OCI-LY1 (cell line): ENCODE results near the gene SLC4A2.

Experiments
- H2AFZ ChIP-seq: fragments of 200-600 bp; sonication (generic), shearing (Covaris generic); 2 replicates; pipeline ENCODE4 v1.6.0; 2014; ENCODE audit warnings: antibody characterized with exemption, mild to moderate bottlenecking, low read length
- H3F3A ChIP-seq: fragments of 200-600 bp; sonication (generic), shearing (Covaris generic); 2 replicates; pipeline ENCODE4 v1.6.0; 2014; ENCODE audit warnings: mild to moderate bottlenecking, antibody characterized with exemption, low read length, moderate library complexity; ENCODE audit not compliant: insufficient read depth
- H3K27ac ChIP-seq: fragments of 200-600 bp; sonication (generic); 2 replicates; pipeline ENCODE4 v1.5.1; 2014; ENCODE audit warnings: low read length, mixed run types, mild to moderate bottlenecking, low read depth; ENCODE audit not compliant: poor library complexity, severe bottlenecking
- H3K27me3 ChIP-seq: fragments of 200-600 bp; sonication (generic); 2 replicates; pipeline ENCODE4 v1.6.0; 2014; ENCODE audit warnings: antibody characterized with exemption, mild to moderate bottlenecking, low read length, moderate library complexity; ENCODE audit not compliant: insufficient read depth
- H3K36me3 ChIP-seq: fragments of 200-600 bp; sonication (generic); 2 replicates; pipeline ENCODE4 v1.6.1; 2014; ENCODE audit warnings: mild to moderate bottlenecking, antibody characterized with exemption, low read length, moderate library complexity, mixed read lengths; ENCODE audit not compliant: insufficient read depth
- H3K4me1 ChIP-seq: fragments of 200-600 bp; sonication (generic); 2 replicates; pipeline ENCODE4 v1.5.1; 2014; ENCODE audit warnings: mild to moderate bottlenecking, low read length, moderate library complexity; ENCODE audit not compliant: insufficient read depth, severe bottlenecking
- H3K4me2 ChIP-seq: fragments of 200-600 bp; sonication (generic), shearing (Covaris generic); 2 replicates; pipeline ENCODE4 v1.6.1; 2014; ENCODE audit warnings: low read length
- H3K4me3 ChIP-seq: fragments of 200-600 bp; sonication (generic); 2 replicates; pipeline ENCODE4 v1.5.1; 2014; ENCODE audit warnings: low read length, low read depth, mild to moderate bottlenecking, mixed read lengths; ENCODE audit not compliant: poor library complexity, severe bottlenecking
- H3K79me2 ChIP-seq: fragments of 200-600 bp; shearing (Covaris generic); 2 replicates; pipeline ENCODE4 v1.6.1; 2016; ENCODE audit warnings: mixed run types, low read length, mixed read lengths; ENCODE audit not compliant: insufficient read depth
- H3K9ac ChIP-seq: fragments of 200-600 bp; sonication (generic), shearing (Covaris generic); 2 replicates; pipeline ENCODE4 v1.6.1; 2014; ENCODE audit warnings: mild to moderate bottlenecking, low read length, mixed read lengths
- H3K9me2 ChIP-seq: fragments of 200-600 bp; sonication (generic), shearing (Covaris generic); 2 replicates; pipeline ENCODE4 v1.6.1; 2014; ENCODE audit warnings: low read depth, mild to moderate bottlenecking, low read length, mixed read lengths
- H3K9me3 ChIP-seq: fragments of 200-600 bp; shearing (Covaris generic); 2 replicates; pipeline ENCODE4 v1.6.1; 2014; ENCODE audit warnings: low read length, mixed read lengths
- H4K20me1 ChIP-seq: fragments of 200-600 bp; sonication (generic), shearing (Covaris generic); 2 replicates; pipeline ENCODE4 v1.6.0; 2016; ENCODE audit warnings: mild to moderate bottlenecking, low read length; ENCODE audit not compliant: insufficient read depth
- EZH2 ChIP-seq: fragments of 200-600 bp; sonication (generic), shearing (Covaris generic); IDR thresholded peaks from 2 replicates; pipeline ENCODE4 v1.8.0; 2017; ENCODE audit warnings: borderline replicate concordance, mixed run types, mild to moderate bottlenecking, antibody characterized with exemption, low read length, moderate library complexity, mixed read lengths
- TF ChIP-seq, protein P1 (sequence below): fragments of 200-600 bp; sonication (generic), shearing (Covaris generic); IDR thresholded peaks from 2 replicates; pipeline ENCODE4 v1.5.1; 2017; ENCODE audit warnings: mild to moderate bottlenecking, antibody characterized with exemption, low read length, moderate library complexity, mixed read lengths

The SLC4A2 gene

GRCh38 chr7:151119902-151120301 is 60.5 kb downstream of the SLC4A2 start:
- H3K9me2 ChIP-seq: no peaks in the 10 kb centered on the region
- H3K36me3 ChIP-seq: no peaks in the 10 kb centered on the region
- H3K9ac ChIP-seq: no peak overlapping the region
- no peak overlapping the region for H3K27ac ChIP-seq
- no peak overlapping the region for H2AFZ ChIP-seq
- no peak overlapping the region for H3K4me3 ChIP-seq
- H3K79me2 ChIP-seq: no peaks in the 10 kb centered on the region
- TF ChIP-seq, protein P1, sequence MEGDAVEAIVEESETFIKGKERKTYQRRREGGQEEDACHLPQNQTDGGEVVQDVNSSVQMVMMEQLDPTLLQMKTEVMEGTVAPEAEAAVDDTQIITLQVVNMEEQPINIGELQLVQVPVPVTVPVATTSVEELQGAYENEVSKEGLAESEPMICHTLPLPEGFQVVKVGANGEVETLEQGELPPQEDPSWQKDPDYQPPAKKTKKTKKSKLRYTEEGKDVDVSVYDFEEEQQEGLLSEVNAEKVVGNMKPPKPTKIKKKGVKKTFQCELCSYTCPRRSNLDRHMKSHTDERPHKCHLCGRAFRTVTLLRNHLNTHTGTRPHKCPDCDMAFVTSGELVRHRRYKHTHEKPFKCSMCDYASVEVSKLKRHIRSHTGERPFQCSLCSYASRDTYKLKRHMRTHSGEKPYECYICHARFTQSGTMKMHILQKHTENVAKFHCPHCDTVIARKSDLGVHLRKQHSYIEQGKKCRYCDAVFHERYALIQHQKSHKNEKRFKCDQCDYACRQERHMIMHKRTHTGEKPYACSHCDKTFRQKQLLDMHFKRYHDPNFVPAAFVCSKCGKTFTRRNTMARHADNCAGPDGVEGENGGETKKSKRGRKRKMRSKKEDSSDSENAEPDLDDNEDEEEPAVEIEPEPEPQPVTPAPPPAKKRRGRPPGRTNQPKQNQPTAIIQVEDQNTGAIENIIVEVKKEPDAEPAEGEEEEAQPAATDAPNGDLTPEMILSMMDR: no peak
- no peak for TF ChIP-seq EZH2
- no peaks in the 10 kb centered on the region for H3K9me3 ChIP-seq
- no peaks in the 10 kb centered on the region for H4K20me1 ChIP-seq
- H3K27me3 ChIP-seq: no peaks in the 10 kb centered on the region
- no peaks in the 10 kb centered on the region for H3F3A ChIP-seq
- peaks cover 9% of the 10 kb centered on the region for H3K4me1 ChIP-seq
- H3K4me2 ChIP-seq: no peak overlapping the region

DNA sequence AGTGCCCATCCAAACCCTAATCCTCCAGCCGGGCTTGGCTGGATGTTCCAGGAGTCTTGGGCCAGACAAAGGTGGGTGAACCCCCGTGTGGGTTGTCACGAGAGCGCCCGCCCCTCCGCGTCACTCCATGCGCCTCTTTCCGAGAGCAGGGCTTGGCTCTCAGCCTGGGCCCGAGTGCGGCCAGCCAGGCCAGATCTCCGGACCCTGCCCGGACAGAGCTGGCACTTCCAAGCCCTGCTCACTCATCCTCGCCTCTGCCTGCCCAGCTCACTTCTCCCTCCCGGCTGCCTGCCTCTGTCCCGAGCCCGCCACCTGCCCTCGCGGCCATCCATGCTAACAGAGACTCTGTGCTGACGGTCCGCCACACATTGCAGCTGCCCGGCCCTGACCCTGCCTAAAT is 61.5 kb downstream of the SLC4A2 start:
- Histone ChIP-seq H2AFZ (no peak overlapping the region), H3K9ac (no peak overlapping the region), H3K4me2 (no peak overlapping the region), H3K27me3 (no peaks in the 10 kb centered on the region), H3F3A (no peaks in the 10 kb centered on the region), H3K36me3 (no peaks in the 10 kb centered on the region), H3K4me1 (peaks cover 9% of the 10 kb centered on the region), H3K9me2 (no peaks in the 10 kb centered on the region), H3K4me3 (no peak overlapping the region), H4K20me1 (no peaks in the 10 kb centered on the region), H3K27ac (no peak overlapping the region), H3K79me2 (no peaks in the 10 kb centered on the region), H3K9me3 (no peaks in the 10 kb centered on the region)
- no peak for TF ChIP-seq EZH2
- TF ChIP-seq, protein P1: no peak

GRCh38 chr7:151121380-151122170 is 62.2 kb downstream of the SLC4A2 start:
- Histone ChIP-seq H3K79me2 (no peaks in the 10 kb centered on the region), H3K4me3 (no peak overlapping the region), H2AFZ (no peak overlapping the region), H3K4me2 (no peak overlapping the region), H3K27me3 (no peaks in the 10 kb centered on the region), H3K9ac (no peak overlapping the region), H3K4me1 (peaks cover 9% of the 10 kb centered on the region), H3K27ac (no peak overlapping the region), H3K36me3 (no peaks in the 10 kb centered on the region), H3K9me3 (no peaks in the 10 kb centered on the region), H3K9me2 (no peaks in the 10 kb centered on the region), H4K20me1 (no peaks in the 10 kb centered on the region), H3F3A (no peaks in the 10 kb centered on the region)
- TF ChIP-seq, protein P1: no peak
- no peak for TF ChIP-seq EZH2
